Left lung (tissue), 10 donors: ENCODE data around the gene NT5C2. TPM values are rescaled to one million over a fixed set of nuclear protein-coding genes. Genes with fewer than 3 reads are reported as not detected.

ENCODE experiments used
- ATAC-seq: fragments of 200-7000 bp; cut with Tn5 transposase; one replicate; pipeline ENCODE4 v1.9.1; 2020; ENCODE audit warnings: moderate library complexity
- DNase-seq, 4 donors: peaks; one replicate each; pipeline ENCODE4 v3.0.0-alpha.2; 2013 to 2020
- H3K27ac ChIP-seq, 2 donors: fragments of 200-600 bp; sonication (generic) in 1 of 2; one replicate each; pipeline versions ENCODE4 v1.5.0 to v1.8.0; 2020 to 2021
- H3K27me3 ChIP-seq, 2 donors: fragments of 200-600 bp; sonication (generic) in 1 of 2; one replicate each; pipeline versions ENCODE4 v1.5.0 to v1.8.0; 2020 to 2021
- H3K36me3 ChIP-seq, 2 donors: fragments of 200-600 bp; sonication (generic) in 1 of 2; one replicate each; pipeline versions ENCODE4 v1.5.0 to v1.8.0; 2020 to 2021
- H3K4me1 ChIP-seq, 2 donors: fragments of 200-600 bp; one replicate each; pipeline ENCODE4 v1.8.0; 2021
- H3K4me3 ChIP-seq, 2 donors: fragments of 200-600 bp; sonication (generic) in 1 of 2; one replicate each; pipeline versions ENCODE4 v1.5.0 to v1.8.0; 2020 to 2021; ENCODE audit warnings: mild to moderate bottlenecking in 1 of 2
- H3K9me3 ChIP-seq, 2 donors: fragments of 200-600 bp; sonication (generic) in 1 of 2; one replicate each; pipeline versions ENCODE4 v1.5.0 to v1.8.0; 2020 to 2021
- CTCF ChIP-seq, 2 donors: fragments of 200-600 bp; sonication (generic) in 1 of 2; IDR thresholded peaks; one replicate each; pipeline versions ENCODE4 v1.5.0 to v1.8.0; 2021; ENCODE audit warnings: antibody characterized with exemption in 2 of 2
- intact Hi-C, 2 donors: fragments of 100-400 bp; cut with DNase I; formaldehyde crosslinking; loops; one replicate each; pipeline versions ENCODE4 v1.11.2 to v1.14.2; 2022
- polyA plus RNA-seq, 6 donors: library from polyadenylated mRNA; unstranded; fragments of 120-200 nt; gene quantifications; one replicate each; pipeline ENCODE4 v1.2.1, GENCODE V29; 2013; ENCODE audit not compliant: insufficient read length in 6 of 6
- total RNA-seq, 2 donors: library from RNA; stranded (reverse); fragmentation: NEBNext Ultra II Directional; extraction: Animal tissue kit (Norgen Biotek cat#: 25700); gene quantifications; one replicate each; pipeline ENCODE4 v1.2.1, GENCODE V29; 2021
- donor health status: DM: no; HTN: yes; CAD: no.
- donor health status: DM: no; HTN: no; CAD: no.

The NT5C2 gene
- total and polyA plus RNA-seq, 8 donors = 95.3 to 173 (median 133) TPM

GRCh38 chr10:103079946-103080345 lies 113.1 kb downstream of the NT5C2 start:
- Histone ChIP-seq H3K4me3 (no peak overlapping the region), H3K36me3 (peaks cover 0 to 43% of the 10 kb centered on the region in 2 donors), H3K4me1 (no peaks in the 10 kb centered on the region), H3K27me3 (no peaks in the 10 kb centered on the region), H3K9me3 (no peaks in the 10 kb centered on the region), H3K27ac (no peak overlapping the region)
- TF ChIP-seq CTCF (IDR thresholded peaks at IDR 0.05) = no peak
- DNase-seq (no peak), ATAC-seq (no peak)
- intact Hi-C loops = no loop called here

GRCh38 chr10:103079100-103079499 lies 114.0 kb downstream of the NT5C2 start:
- no peaks in the 10 kb centered on the region for H3K27me3 ChIP-seq
- no peak overlapping the region for H3K27ac ChIP-seq
- H3K4me3 ChIP-seq = no peak overlapping the region
- no peaks in the 10 kb centered on the region for H3K9me3 ChIP-seq
- ATAC-seq = no peak
- intact Hi-C loops = no loop called here
- DNase-seq = no peak
- TF ChIP-seq CTCF (IDR thresholded peaks at IDR 0.05) = no peak
- peaks cover 0 to 35% of the 10 kb centered on the region in 2 donors for H3K36me3 ChIP-seq
- no peaks in the 10 kb centered on the region for H3K4me1 ChIP-seq

- Histone ChIP-seq H3K4me1 (no peaks in the 10 kb centered on the region), H3K4me3 (no peak overlapping the region), H3K9me3 (no peaks in the 10 kb centered on the region), H3K27me3 (no peaks in the 10 kb centered on the region), H3K36me3 (peaks cover 0 to 30% of the 10 kb centered on the region in 2 donors), H3K27ac (no peak overlapping the region)
- intact Hi-C loops = no loop called here
- no peak for ATAC-seq
- no peak for TF ChIP-seq CTCF (IDR thresholded peaks at IDR 0.05)
- no peak for DNase-seq
Observed at GRCh38 chr10:103078676-103079075, 114.4 kb downstream of the NT5C2 start.

- TF ChIP-seq CTCF (IDR thresholded peaks at IDR 0.05) = no peak
- DNase-seq (no peak), ATAC-seq (no peak)
- intact Hi-C loops = no loop called here
- no peak overlapping the region for H3K27ac ChIP-seq
- peaks cover 0 to 26% of the 10 kb centered on the region in 2 donors for H3K36me3 ChIP-seq
- no peaks in the 10 kb centered on the region for H3K27me3 ChIP-seq
- H3K4me3 ChIP-seq = no peak overlapping the region
- no peaks in the 10 kb centered on the region for H3K4me1 ChIP-seq
- no peaks in the 10 kb centered on the region for H3K9me3 ChIP-seq
Observed at GRCh38 chr10:103078309-103078615, 114.8 kb downstream of the NT5C2 start.

GRCh38 chr10:103077491-103078308 lies 115.4 kb downstream of the NT5C2 start:
- H3K9me3 ChIP-seq = no peaks in the 10 kb centered on the region
- ATAC-seq (no peak), DNase-seq (no peak)
- peaks cover 0 to 21% of the 10 kb centered on the region in 2 donors for H3K36me3 ChIP-seq
- no peaks in the 10 kb centered on the region for H3K27me3 ChIP-seq
- intact Hi-C loops = no loop called here
- TF ChIP-seq CTCF (IDR thresholded peaks at IDR 0.05) = no peak
- no peaks in the 10 kb centered on the region for H3K4me1 ChIP-seq
- H3K4me3 ChIP-seq = no peak overlapping the region
- no peak overlapping the region for H3K27ac ChIP-seq
